Testis (tissue), 3 donors: ENCODE data around the gene SAP25. TPM values are rescaled to one million over a fixed set of nuclear protein-coding genes. Genes with fewer than 3 reads are reported as not detected.

Experiments used
- DNase-seq: peaks from one replicate; pipeline ENCODE4 v3.0.0-alpha.2; 2019
- H3K27ac ChIP-seq, 2 donors: fragments of 200-600 bp; sonication (generic); one replicate each; pipeline ENCODE4 v1.5.1; 2019
- H3K27me3 ChIP-seq: fragments of 200-600 bp; sonication (generic); one replicate; pipeline ENCODE4 v1.5.1; 2019
- H3K36me3 ChIP-seq: fragments of 200-600 bp; sonication (generic); one replicate; pipeline ENCODE4 v1.5.1; 2017; ENCODE audit warnings: low read depth; ENCODE audit errors: missing control alignments
- H3K4me1 ChIP-seq: fragments of 200-600 bp; sonication (generic); one replicate; pipeline ENCODE4 v1.5.1; 2019
- H3K4me3 ChIP-seq, 2 donors: fragments of 200-600 bp; sonication (generic); one replicate each; pipeline ENCODE4 v1.5.1; 2017 to 2019
- H3K9me3 ChIP-seq: fragments of 200-600 bp; sonication (generic); one replicate; pipeline ENCODE4 v1.5.1; 2017
- POLR2A ChIP-seq: fragments of 450-650 bp; IDR thresholded peaks from one replicate; pipeline ENCODE4 v1.6.1; 2017; ENCODE audit warnings: antibody characterized with exemption, mild to moderate bottlenecking, moderate library complexity
- WGBS, 2 donors: methylation state at CpG; one replicate each; pipeline ENCODE4 v1.1.5; 2018; 5-methylcytosine and 5-hydroxymethylcytosine counted together
- intact Hi-C: fragments of 100-400 bp; cut with DNase I; formaldehyde crosslinking; loops from one replicate; pipeline ENCODE4 v1.15.1; 2023; ENCODE audit warnings: low total_unique reads
- polyA plus RNA-seq: library from polyadenylated mRNA; stranded (reverse); fragments of 350-450 nt; fragmentation: Illumina TruSeq; extraction: RNeasy Lipid Tissue Mini Kit (QIAGEN cat#74804); gene quantifications from one replicate; pipeline ENCODE4 v1.2.3, GENCODE V29; 2014; ENCODE audit warnings: low read depth, low replicate concordance; ENCODE audit not compliant: insufficient read depth
- total RNA-seq, 2 donors: library from RNA; depleted of rRNA; stranded (reverse); fragments of >200 nt; gene quantifications; one replicate each; pipeline ENCODE4 v1.2.3, GENCODE V29; 2016
- TF ChIP-seq, protein P1 (sequence below), 3 experiments: fragments of 450-650 bp in 2 of 3; fragments of 200-600 bp in 1 of 3; sonication (generic) in 1 of 3; IDR thresholded peaks; one replicate each; pipeline ENCODE4 v1.5.1; 2016 to 2019; ENCODE audit warnings: antibody characterized with exemption in 3 of 3, mild to moderate bottlenecking in 2 of 3, moderate library complexity in 1 of 3

The SAP25 gene
- total and polyA plus RNA-seq, 3 donors from 2014 or later, result 28.4 to 30.3 (median 29.9) TPM

DNA sequence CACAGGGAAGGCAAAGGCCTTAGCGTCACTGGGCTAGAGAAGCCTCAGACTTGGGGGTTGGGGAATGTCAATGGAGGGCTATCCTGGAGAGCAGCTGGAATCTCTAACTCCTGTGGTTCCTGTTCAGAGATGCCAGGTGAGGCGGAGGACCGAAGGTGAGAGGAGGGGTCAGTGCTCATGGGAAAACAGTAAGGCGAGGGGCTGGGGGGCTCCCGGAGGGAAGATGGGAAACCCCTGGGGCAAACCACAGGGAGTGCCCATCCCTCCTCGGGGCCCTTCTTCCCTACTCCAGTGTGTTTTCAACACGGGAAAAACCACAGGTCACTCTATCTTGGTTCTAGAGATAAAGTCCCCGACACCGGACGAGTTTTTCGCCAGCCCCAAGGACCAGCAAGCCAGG, 8.9 kb upstream of the SAP25 start:
- 59 to 62% methylated on average over 11 of the region's 11 CpGs for WGBS, 2 donors
- Histone ChIP-seq H3K27ac (peak overlapping the region; percentile 96 to 99), H3K4me1 (peaks cover 31% of the 10 kb centered on the region), H3K9me3 (no peaks in the 10 kb centered on the region), H3K4me3 (no peak overlapping the region), H3K36me3 (no peaks in the 10 kb centered on the region), H3K27me3 (no peaks in the 10 kb centered on the region)
- no peak for DNase-seq
- TF ChIP-seq, protein P1, sequence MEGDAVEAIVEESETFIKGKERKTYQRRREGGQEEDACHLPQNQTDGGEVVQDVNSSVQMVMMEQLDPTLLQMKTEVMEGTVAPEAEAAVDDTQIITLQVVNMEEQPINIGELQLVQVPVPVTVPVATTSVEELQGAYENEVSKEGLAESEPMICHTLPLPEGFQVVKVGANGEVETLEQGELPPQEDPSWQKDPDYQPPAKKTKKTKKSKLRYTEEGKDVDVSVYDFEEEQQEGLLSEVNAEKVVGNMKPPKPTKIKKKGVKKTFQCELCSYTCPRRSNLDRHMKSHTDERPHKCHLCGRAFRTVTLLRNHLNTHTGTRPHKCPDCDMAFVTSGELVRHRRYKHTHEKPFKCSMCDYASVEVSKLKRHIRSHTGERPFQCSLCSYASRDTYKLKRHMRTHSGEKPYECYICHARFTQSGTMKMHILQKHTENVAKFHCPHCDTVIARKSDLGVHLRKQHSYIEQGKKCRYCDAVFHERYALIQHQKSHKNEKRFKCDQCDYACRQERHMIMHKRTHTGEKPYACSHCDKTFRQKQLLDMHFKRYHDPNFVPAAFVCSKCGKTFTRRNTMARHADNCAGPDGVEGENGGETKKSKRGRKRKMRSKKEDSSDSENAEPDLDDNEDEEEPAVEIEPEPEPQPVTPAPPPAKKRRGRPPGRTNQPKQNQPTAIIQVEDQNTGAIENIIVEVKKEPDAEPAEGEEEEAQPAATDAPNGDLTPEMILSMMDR (IDR thresholded peaks at IDR 0.05), result no peak
- no peak for TF ChIP-seq POLR2A
- intact Hi-C loops, result loop anchor here (1.0 kb wide), 1 partner anchor 36 kb away; no protein-coding TSS in a partner anchor

- TF ChIP-seq POLR2A, result no peak
- TF ChIP-seq, protein P1 (IDR thresholded peaks at IDR 0.05), result no peak
- Histone ChIP-seq H3K27me3 (no peaks in the 10 kb centered on the region), H3K9me3 (no peaks in the 10 kb centered on the region), H3K4me3 (no peak overlapping the region), H3K36me3 (no peaks in the 10 kb centered on the region), H3K4me1 (peaks cover 31% of the 10 kb centered on the region), H3K27ac (peak overlapping the region; percentile 96 to 99)
- DNase-seq, result no peak
- intact Hi-C loops, result loop anchor here (1.0 kb wide), 1 partner anchor 36 kb away; no protein-coding TSS in a partner anchor
- WGBS, 2 donors, result 78% methylated on average over 20 of the region's 20 CpGs; no CpG with 5 or more reads in 1 of the 2 donors
Measured at GRCh38 chr7:100582041-100582579, 8.4 kb upstream of the SAP25 start.

- H3K36me3 ChIP-seq, result no peaks in the 10 kb centered on the region
- H3K4me1 ChIP-seq, result peaks cover 31% of the 10 kb centered on the region
- H3K4me3 ChIP-seq, result no peak overlapping the region
- no peak for DNase-seq
- 75 to 86% methylated on average over 9 to 11 of the region's 11 CpGs for WGBS, 2 donors
- TF ChIP-seq POLR2A, result no peak
- TF ChIP-seq, protein P1 (IDR thresholded peaks at IDR 0.05), result no peak
- no peaks in the 10 kb centered on the region for H3K9me3 ChIP-seq
- H3K27me3 ChIP-seq, result no peaks in the 10 kb centered on the region
- H3K27ac ChIP-seq, result no peak overlapping the region
- intact Hi-C loops, result no loop called here
Measured at GRCh38 chr7:100580466-100581283, 7.0 kb upstream of the SAP25 start.

- intact Hi-C loops, result no loop called here
- 88 to 94% methylated on average over 19 to 28 of the region's 28 CpGs for WGBS, 2 donors
Measured at GRCh38 chr7:100578246-100579183, 4.8 kb upstream of the SAP25 start.

More at GRCh38 chr7:100578246-100579183, 4.8 kb upstream of the SAP25 start:
- Histone ChIP-seq H3K36me3 (no peaks in the 10 kb centered on the region), H3K27ac (no peak overlapping the region), H3K4me3 (no peak overlapping the region), H3K4me1 (peaks cover 15% of the 10 kb centered on the region), H3K9me3 (no peaks in the 10 kb centered on the region), H3K27me3 (no peaks in the 10 kb centered on the region)
- TF ChIP-seq, protein P1 (IDR thresholded peaks at IDR 0.05), result no peak
- no peak for TF ChIP-seq POLR2A
- DNase-seq, result no peak
